Mammary epithelial cell (primary cell): ENCODE measurements around the gene TCP11L2.

ENCODE experiments used
- CTCF ChIP-seq, 2 donors: IDR thresholded peaks in 1 of 2; conservative IDR thresholded peaks in 1 of 2; 2 replicates each; pipeline ENCODE4 v1.5.1; 2011 to 2012; ENCODE audit warnings: inconsistent platforms in 2 of 2, low read length in 2 of 2, mild to moderate bottlenecking in 2 of 2, control low read depth in 1 of 2, low read depth in 1 of 2; ENCODE audit not compliant: insufficient read depth in 1 of 2; ENCODE audit errors: extremely low read depth in 1 of 2
- EZH2 ChIP-seq: IDR thresholded peaks from 2 replicates; pipeline ENCODE4 v1.6.1; 2012; ENCODE audit warnings: low read length, inconsistent platforms, borderline replicate concordance

- no peak for TF ChIP-seq CTCF (conservative IDR thresholded peaks at IDR 0.05 in 1 of 2, IDR thresholded peaks at IDR 0.05 in 1 of 2; ENCODE audit: extremely low read depth in 1 of 2, insufficient read depth in 1 of 2, low read depth in 1 of 2, low read length in 2 of 2)
- no peak for TF ChIP-seq EZH2
Observed at GRCh38 chr12:106329231-106329982, 26.9 kb downstream of the TCP11L2 start.
